Head of caudate nucleus (tissue), 42 donors: ENCODE results near the gene IL6ST.
A peak's percentile ranks its signal among the peaks of the same experiment; 100 is the strongest.
"Not testable (repeated sequence)": the region's sequence is repeated elsewhere in the genome, so short reads cannot be mapped to it uniquely, and the experiment has no call there.

Experiments used
- DNase-seq, 42 donors: peaks; one replicate each; pipeline versions ENCODE4 v3.0.0 to v3.0.0-alpha.2; 2020 to 2021; ENCODE audit warnings: mixed read lengths in 7 of 42
- intact Hi-C: fragments of 100-400 bp; cut with DNase I; formaldehyde crosslinking; loops from one replicate; pipeline ENCODE4 v1.15.0; 2022

The IL6ST gene

DNA sequence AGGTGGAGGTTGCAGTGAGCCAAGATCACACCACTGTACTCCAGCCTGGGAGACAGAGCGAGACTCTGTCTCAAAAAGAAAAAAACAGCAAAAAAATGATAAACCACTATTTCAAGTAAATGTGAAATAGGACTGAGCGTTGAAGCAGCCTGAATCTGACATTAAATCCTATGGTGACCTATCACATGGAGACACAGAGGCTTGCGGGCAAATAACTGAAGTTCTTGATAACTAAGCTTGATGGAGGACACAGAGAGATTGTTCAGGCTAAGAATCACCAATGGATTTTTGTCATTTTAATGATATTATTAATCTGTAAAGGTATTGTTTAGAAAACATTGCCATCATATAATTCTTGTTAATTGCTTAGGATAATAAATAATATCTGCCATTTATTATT is 15.7 kb upstream of the IL6ST start:
- no peak for DNase-seq
- intact Hi-C loops = no loop called here

GRCh38 chr5:56006600-56006999 is 11.8 kb upstream of the IL6ST start:
- intact Hi-C loops = no loop called here
- no peak for DNase-seq

DNA sequence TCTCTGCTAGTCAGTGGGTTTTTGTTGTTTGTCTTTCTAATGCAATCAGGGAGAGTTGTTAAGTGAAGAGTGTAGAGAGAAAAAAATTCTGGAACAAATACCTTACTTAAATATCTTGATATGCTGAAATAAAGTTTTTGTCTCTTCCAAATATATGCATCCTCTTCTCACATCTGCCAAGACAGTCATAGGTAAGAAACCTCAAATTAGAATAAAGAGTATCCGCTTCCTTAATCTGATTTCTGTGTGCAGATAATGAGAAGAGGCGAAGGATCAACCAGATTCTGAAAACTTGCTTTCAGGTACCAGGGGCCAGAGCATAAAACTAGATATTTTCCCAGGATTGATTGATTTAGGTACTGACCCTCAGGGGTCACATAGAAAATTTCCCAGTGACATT is 11.3 kb upstream of the IL6ST start:
- intact Hi-C loops = no loop called here
- no peak for DNase-seq

DNA sequence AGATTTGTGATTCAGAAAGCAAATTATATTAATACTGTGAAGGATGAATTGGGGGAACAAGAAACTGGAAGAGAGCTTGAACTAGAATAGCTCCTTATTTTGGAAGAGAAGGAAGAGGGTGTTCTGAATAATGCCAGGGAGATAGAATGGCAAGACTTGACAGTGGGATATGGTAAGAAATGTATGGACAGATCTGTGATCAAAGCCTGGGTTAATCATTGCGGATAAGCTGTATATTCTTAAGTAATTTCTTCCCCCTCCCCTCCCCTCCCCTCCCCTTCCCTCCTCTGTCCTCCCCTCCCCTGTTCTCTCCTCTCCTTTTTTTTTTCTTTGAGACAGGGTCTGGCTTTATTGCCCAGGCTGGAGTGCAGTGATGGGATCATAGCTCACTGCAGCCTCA is 10.1 kb upstream of the IL6ST start:
- DNase-seq = no peak
- intact Hi-C loops = no loop called here

- DNase-seq = no peak
- intact Hi-C loops = no loop called here
Observed at GRCh38 chr5:56003679-56004078, 8.9 kb upstream of the IL6ST start.

DNA sequence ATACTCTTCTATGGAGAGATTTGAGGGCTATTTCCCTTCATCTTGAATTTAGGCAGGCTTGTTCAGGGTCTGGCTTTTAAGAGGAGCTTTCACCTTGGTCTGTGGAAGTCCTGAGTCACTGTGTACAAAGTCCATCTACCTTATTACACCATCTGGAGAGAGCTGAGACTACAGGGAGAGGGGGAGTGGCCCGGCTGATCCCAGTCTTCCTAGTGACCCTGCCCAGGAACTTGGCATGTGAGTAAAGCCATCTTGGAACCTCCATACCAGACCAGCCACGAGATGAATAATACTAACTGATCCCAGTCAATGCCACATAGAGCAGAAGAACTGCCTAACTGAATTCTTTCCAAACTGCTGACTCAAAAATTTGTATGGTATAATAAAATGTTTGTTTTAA is 8.4 kb upstream of the IL6ST start:
- intact Hi-C loops = no loop called here
- no peak for DNase-seq

DNA sequence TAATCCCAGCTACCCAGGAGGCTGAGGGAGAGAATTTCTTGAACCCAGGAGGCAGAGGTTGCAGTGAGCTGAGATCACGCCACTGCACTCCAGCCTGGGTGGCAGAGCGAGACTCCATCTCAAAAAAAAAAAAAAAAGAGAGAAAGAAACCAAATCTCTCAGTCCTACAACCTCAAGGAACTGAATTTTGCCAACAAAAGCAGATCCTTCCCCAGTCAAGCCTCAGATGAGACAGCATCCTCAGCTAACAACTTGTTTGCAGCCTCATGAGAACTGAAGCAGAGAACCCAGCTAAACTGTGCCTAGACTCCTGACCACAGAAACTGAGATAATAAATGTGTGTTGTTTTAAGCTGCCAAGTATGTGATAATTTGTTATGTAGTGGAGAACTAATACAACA is 7.5 kb upstream of the IL6ST start:
- intact Hi-C loops = no loop called here
- DNase-seq = no peak

DNA sequence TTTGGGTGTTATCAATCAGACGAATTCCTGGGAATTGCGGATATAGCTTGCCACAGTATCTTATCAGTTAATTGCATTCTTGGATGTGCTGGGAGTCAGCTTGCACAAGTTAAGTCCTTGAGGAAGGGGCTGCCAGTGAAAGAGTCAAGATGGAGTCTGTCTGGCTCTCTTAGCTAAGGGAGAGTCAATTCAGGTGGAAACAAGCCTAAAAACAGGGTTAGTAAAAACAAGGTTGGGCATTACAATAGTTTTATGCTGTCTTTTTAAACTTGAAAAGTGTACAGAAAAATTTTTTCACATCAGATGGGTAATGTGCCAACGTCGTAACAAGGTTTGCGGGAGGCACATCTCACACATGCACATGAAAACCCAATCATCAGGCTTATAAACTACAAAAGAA is 5.5 kb upstream of the IL6ST start:
- DNase-seq, intact Hi-C loops: not testable (repeated sequence)

GRCh38 chr5:55998966-55999365 is 4.2 kb upstream of the IL6ST start:
- DNase-seq = no peak
- intact Hi-C loops = no loop called here

DNA sequence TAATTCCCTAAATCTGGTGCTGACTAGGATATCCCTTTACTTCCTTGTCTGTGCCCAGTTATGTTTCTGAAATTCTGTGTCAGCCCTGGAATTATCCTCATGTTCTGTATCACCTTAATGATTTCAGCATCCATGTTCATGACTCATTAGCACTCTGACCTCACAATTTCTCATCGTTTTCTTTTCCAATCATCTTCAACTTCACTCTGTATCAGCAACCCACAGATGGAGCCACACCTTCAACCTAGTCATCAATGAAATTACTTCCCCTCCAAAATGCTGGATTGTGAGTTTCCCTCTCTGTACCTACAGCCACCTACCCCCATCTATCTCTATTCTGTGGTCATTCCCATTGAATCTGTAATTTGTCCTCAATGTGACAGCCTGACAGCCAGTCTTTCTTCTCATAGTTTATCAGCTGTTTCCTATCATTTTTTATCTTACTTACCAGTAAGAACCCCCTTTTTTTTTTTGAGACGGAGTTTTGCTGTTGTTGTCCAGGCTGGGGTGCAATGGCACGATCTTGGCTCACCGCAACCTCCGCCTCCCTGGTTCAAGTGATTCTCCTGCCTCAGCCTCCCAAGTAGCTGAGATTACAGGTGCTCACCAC is 3.1 kb upstream of the IL6ST start:
- DNase-seq = no peak
- intact Hi-C loops = no loop called here

DNA sequence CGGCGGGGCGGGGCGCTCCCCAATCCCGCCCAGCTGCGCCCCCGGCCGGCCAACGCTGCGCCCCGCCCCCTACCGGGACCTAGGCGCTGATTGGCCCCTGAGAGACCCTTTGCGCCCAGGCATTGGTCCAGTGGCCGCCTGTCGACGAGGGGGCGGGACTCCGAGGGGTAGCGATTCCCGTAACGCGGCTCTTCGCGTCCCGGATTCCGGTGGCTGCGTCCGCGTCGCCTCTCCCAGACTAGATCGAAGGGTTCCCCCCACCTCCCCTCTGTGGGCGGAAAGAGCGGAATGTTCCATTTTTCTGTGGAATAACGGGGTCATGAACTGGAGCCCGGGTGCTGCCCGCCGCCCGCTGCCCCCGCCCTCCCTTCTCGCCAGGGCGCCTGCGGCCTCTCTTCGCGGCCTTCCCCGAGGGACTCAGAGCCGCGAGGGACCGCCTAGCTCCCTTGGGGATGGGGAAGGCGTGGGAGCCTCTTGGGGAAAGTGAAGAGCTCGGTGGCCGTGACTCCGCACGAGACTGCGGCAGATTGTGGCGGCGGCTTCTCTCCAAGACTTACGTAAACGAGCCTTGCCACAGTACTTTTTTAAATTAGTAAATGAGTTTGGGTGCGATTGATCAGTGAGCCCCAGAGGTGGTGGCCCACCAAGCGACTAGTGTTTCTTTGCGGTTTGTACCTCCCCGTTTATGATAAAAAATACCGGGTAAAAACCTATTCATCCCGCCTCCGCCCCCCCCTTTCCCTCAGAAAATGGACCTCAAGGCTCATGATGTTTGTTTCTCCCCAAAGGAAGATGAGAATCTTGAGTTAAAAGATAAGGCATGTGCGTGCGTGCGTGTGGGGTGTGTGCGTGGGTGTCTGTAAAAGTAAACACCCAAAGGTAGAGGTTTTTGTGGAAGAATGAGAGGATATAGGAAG is 493 bp upstream of the IL6ST start:
- DNase-seq = peak; percentile 96 to 100 (median 99)
- intact Hi-C loops = no loop called here

- no peak for DNase-seq
- intact Hi-C loops = no loop called here
Observed at GRCh38 chr5:55993731-55994494, 850 bp downstream of the IL6ST start.

GRCh38 chr5:55993013-55993412 is 1.8 kb downstream of the IL6ST start:
- peak in 12 of 42 donors; percentile 8 to 58 (median 26) for DNase-seq
- intact Hi-C loops = no loop called here

GRCh38 chr5:55991768-55992486 is 2.8 kb downstream of the IL6ST start:
- intact Hi-C loops = no loop called here
- no peak for DNase-seq

- DNase-seq, intact Hi-C loops: not testable (repeated sequence)
Observed at GRCh38 chr5:55990895-55991294, 3.9 kb downstream of the IL6ST start.

- DNase-seq = no peak
- intact Hi-C loops = no loop called here
Observed at GRCh38 chr5:55989860-55990259, 4.9 kb downstream of the IL6ST start.

- no peak for DNase-seq
- intact Hi-C loops = no loop called here
Observed at GRCh38 chr5:55988979-55989638, 5.7 kb downstream of the IL6ST start.

- intact Hi-C loops = not testable (repeated sequence)
Observed at GRCh38 chr5:55988428-55988827, 6.3 kb downstream of the IL6ST start.

DNA sequence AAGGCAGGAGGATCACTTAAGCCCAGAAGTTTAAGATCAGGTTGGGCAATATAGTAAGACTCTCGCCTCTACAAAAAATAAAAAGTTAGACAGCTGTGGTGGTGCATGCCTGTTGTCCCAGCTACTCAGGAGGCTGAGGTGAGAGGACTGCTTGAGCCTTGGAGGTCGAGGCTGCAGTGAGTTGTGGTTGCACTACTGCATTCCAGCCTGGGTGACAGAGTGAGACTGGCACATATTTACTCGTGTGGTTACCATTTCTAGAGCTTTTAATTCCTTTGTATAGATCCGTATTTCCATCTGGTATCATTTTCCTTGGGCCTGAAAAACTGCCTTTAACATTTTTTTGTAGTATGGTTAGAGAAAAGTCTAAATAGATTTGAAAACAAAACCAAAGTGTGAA is 7.8 kb downstream of the IL6ST start:
- intact Hi-C loops = no loop called here
- no peak for DNase-seq

More at GRCh38 chr5:55988428-55988827, 6.3 kb downstream of the IL6ST start:
- DNase-seq = not testable (repeated sequence)
